Psoas muscle (tissue), 8 donors: ENCODE results near the gene SP3. TPM values are rescaled to one million over a fixed set of nuclear protein-coding genes. Genes with fewer than 3 reads are reported as not detected.

ENCODE experiments used
- ATAC-seq, 4 donors: fragments of 200-7000 bp; cut with Tn5 transposase; one replicate each; pipeline ENCODE4 v1.9.1; 2020; ENCODE audit warnings: moderate library complexity in 3 of 4, mild to moderate bottlenecking in 2 of 4
- DNase-seq, 2 donors: peaks; one replicate each; pipeline ENCODE4 v3.0.0-alpha.2; 2020
- H3K27ac ChIP-seq: fragments of 200-600 bp; one replicate; pipeline ENCODE4 v1.8.0; 2022
- H3K27me3 ChIP-seq, 3 donors: fragments of 200-600 bp in 1 of 3; one replicate each; pipeline versions ENCODE4 v1.6.1 to v1.8.0; 2013 to 2022; ENCODE audit warnings: low read length in 2 of 3, mild to moderate bottlenecking in 2 of 3, moderate library complexity in 1 of 3; ENCODE audit not compliant: insufficient read depth in 3 of 3
- H3K36me3 ChIP-seq, 2 donors: fragments of 200-600 bp in 1 of 2; one replicate each; pipeline versions ENCODE4 v1.6.1 to v1.8.0; 2013 to 2022; ENCODE audit warnings: low read depth in 1 of 2, mild to moderate bottlenecking in 1 of 2, moderate library complexity in 1 of 2; ENCODE audit not compliant: insufficient read depth in 1 of 2
- H3K4me1 ChIP-seq: fragments of 200-600 bp; one replicate; pipeline ENCODE4 v1.8.0; 2022
- H3K4me3 ChIP-seq: fragments of 200-600 bp; one replicate; pipeline ENCODE4 v1.8.0; 2022; ENCODE audit warnings: mild to moderate bottlenecking
- H3K9me3 ChIP-seq: fragments of 200-600 bp; one replicate; pipeline ENCODE4 v1.8.0; 2022
- WGBS, 3 donors: extraction: QIAGEN DNeasy Blood & Tissue Kit; methylation state at CpG; one replicate each; pipeline versions ENCODE4 v1.1.6 to v1.1.7; 2013; 5-methylcytosine and 5-hydroxymethylcytosine counted together
- intact Hi-C, 2 donors: fragments of 100-400 bp; cut with DNase I; formaldehyde crosslinking; loops; one replicate each; pipeline versions ENCODE4 v1.11.0 to v1.14.2; 2022
- polyA plus RNA-seq, 3 donors: library from polyadenylated mRNA; stranded (reverse); fragments of 200-250 nt; gene quantifications; one replicate each; pipeline ENCODE4 v1.2.3, GENCODE V29; 2013
- total RNA-seq, 4 donors: library from RNA; stranded (reverse); fragmentation: NEBNext Ultra II Directional in 2 of 4; extraction: Animal tissue kit (Norgen Biotek cat#: 25700) in 2 of 4; gene quantifications; one replicate each; pipeline versions ENCODE4 v1.2.1 to v1.2.4, GENCODE V29; 2021 to 2023
- TF ChIP-seq, protein P1 (sequence below): fragments of 200-600 bp; IDR thresholded peaks from one replicate; pipeline ENCODE4 v1.8.0; 2022; ENCODE audit warnings: antibody characterized with exemption
- donor health status: healthy with polysubstance abuse.
- donor health status: DM: no; HTN: no; CAD: no; lungs with moderate emphysema.
- donor health status: Bipolar disorder and iron deficiency.
- donor health status: healthy.
- donor health status: DM: yes; HTN: yes; CAD: no.
- donor health status: DM: no; HTN: no; CAD: no.
- donor health status: DM: no; HTN: no; CAD: no.
- donor health status: DM: yes; HTN: yes; CAD: no.

The SP3 gene
- total and polyA plus RNA-seq, 7 donors: 13.9 to 52.0 (median 38.2) TPM

DNA sequence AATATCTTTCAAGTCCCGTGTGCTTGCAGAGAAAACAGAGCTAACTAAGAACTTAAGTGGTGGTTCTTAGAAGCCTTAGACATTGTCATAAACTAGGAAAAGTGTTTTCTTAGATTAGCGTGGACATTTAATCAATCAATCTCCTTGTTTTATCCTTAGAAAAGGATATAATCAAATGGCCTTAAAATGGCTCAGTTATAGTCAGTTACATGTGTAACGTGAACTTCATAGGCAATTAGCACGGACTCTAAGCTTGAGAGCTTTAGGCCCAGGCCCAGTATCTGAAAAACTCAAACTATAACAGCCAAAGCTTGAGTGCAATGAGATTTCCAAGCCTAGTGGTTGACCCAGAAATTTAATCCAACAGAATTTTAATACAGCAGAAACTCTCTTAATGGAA is 43.5 kb upstream of the SP3 start:
- TF ChIP-seq, protein P1, sequence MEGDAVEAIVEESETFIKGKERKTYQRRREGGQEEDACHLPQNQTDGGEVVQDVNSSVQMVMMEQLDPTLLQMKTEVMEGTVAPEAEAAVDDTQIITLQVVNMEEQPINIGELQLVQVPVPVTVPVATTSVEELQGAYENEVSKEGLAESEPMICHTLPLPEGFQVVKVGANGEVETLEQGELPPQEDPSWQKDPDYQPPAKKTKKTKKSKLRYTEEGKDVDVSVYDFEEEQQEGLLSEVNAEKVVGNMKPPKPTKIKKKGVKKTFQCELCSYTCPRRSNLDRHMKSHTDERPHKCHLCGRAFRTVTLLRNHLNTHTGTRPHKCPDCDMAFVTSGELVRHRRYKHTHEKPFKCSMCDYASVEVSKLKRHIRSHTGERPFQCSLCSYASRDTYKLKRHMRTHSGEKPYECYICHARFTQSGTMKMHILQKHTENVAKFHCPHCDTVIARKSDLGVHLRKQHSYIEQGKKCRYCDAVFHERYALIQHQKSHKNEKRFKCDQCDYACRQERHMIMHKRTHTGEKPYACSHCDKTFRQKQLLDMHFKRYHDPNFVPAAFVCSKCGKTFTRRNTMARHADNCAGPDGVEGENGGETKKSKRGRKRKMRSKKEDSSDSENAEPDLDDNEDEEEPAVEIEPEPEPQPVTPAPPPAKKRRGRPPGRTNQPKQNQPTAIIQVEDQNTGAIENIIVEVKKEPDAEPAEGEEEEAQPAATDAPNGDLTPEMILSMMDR: no peak
- DNase-seq: no peak
- intact Hi-C loops: no loop called here
- no peak for ATAC-seq
- Histone ChIP-seq H3K4me3 (no peak overlapping the region), H3K27ac (no peak overlapping the region), H3K27me3 (no peaks in the 10 kb centered on the region), H3K9me3 (no peaks in the 10 kb centered on the region), H3K4me1 (peaks cover 10% of the 10 kb centered on the region), H3K36me3 (no peaks in the 10 kb centered on the region)
- 89 to 96% (median 91%) methylated on average over 4 of the region's 4 CpGs for WGBS, 3 donors

DNA sequence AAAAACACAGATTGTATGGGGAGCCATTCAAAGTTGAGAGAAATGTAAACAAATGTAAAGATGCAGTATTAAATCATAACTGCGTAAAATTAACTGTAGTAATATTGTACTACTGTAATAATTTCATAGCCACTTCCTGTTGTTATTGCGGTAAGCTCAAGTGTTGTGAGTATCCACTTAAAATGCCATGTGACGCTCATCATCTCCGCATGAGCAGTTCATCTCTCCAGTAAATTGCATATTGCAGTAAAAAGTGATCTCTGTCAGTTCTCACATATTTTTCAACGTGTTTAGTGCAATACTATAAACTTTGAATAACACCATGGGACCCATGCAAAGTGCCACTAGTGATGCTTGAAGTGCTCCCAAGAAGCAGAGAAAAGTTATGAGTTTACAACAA is 41.8 kb upstream of the SP3 start:
- TF ChIP-seq, protein P1: no peak
- Histone ChIP-seq H3K27me3 (no peaks in the 10 kb centered on the region), H3K4me3 (no peak overlapping the region), H3K4me1 (peaks cover 10% of the 10 kb centered on the region), H3K9me3 (no peaks in the 10 kb centered on the region), H3K27ac (no peak overlapping the region), H3K36me3 (no peaks in the 10 kb centered on the region)
- 84 to 88% (median 86%) methylated on average over 5 of the region's 5 CpGs for WGBS, 3 donors
- ATAC-seq: no peak
- intact Hi-C loops: no loop called here
- DNase-seq: no peak

DNA sequence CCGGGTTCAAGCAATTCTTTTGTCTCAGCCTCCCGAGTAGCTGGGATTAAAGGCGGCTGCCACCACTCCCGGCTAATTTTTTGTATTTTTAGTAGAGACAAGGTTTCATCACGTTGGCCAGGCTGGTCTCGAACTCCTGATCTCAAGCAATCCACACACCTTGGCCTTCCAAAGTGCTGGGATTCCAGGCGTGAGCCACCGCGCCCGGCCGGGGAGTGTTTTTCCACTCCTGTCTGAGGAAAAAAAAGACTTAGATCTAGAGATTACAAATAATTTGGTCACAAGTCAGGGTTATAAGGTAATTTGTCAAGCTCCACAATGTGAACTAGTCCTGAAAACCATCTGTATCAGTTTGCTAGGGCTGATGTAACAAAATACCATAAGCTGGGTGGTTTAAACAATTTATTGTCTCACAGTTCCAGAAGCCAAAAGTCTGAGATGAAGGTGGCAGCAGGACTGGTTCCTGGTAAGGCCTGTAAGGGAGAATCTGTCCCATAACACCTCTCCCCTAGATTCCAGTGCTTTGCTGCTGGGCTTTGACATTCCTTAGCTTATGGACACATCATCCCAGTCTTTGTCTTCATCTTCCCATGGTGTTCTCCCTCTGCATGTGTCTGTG is 40.7 kb upstream of the SP3 start:
- no peaks in the 10 kb centered on the region for H3K9me3 ChIP-seq
- H3K36me3 ChIP-seq: no peaks in the 10 kb centered on the region
- H3K4me1 ChIP-seq: peaks cover 10% of the 10 kb centered on the region
- no peak for ATAC-seq
- no peak for DNase-seq
- intact Hi-C loops: no loop called here
- no peak overlapping the region for H3K4me3 ChIP-seq
- H3K27me3 ChIP-seq: no peaks in the 10 kb centered on the region
- H3K27ac ChIP-seq: peak overlapping the region; percentile 74
- 66 to 86% (median 72%) methylated on average over 11 of the region's 11 CpGs for WGBS, 3 donors
- TF ChIP-seq, protein P1: no peak

DNA sequence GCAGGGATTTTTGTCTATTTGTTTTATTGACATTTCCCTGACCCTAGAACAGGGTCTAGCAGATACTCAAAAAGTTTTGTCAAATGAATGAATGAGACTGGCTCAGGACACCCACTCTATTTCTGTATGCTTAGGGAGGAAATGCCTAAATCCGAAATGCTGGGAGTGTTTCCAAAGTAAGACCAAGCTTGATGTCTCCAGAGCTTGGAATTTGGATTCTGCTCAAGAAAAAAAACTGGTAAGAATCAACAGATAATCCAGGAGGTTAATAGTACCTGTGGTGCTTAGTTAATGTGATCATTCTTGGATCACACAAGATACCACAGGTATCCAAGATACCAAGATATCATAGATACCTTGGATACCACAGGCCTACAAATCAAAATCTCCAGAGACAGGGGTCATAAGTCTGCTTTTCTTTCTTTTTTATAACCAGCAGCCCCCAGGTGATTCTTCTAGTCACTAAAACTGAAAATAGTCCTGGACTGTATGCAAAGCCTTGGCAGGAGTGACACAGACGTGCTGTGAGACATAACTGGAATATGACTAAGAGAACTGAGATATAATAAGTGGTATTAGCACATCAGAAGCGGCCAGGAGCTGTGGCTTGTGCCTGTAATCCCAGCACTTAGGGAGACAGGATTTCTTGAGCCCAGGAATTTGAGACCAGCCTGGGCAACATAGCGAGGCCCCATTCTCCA is 39.9 kb upstream of the SP3 start:
- 13 to 27% (median 15%) methylated on average over 4 of the region's 4 CpGs for WGBS, 3 donors
- DNase-seq (peak; percentile 41 to 73), ATAC-seq (peak; percentile 98 to 99 (median 98))
- H3K27me3 ChIP-seq: no peaks in the 10 kb centered on the region
- TF ChIP-seq, protein P1: no peak
- no peaks in the 10 kb centered on the region for H3K9me3 ChIP-seq
- H3K4me3 ChIP-seq: no peak overlapping the region
- peaks cover 10% of the 10 kb centered on the region for H3K4me1 ChIP-seq
- H3K27ac ChIP-seq: peak overlapping the region; percentile 74
- intact Hi-C loops: loop anchor here (5.0 kb wide), 1 partner anchor 38 kb away; the partner anchor contains the start of gene SP3 (in 2 of the 2)
- H3K36me3 ChIP-seq: no peaks in the 10 kb centered on the region
